HepG2 (cell line): Measurements from ENCODE around the gene IRAK2. TPM values are rescaled to one million over a fixed set of nuclear protein-coding genes. Genes with fewer than 3 reads are reported as not detected.

ENCODE experiments used
- ATAC-seq: fragments of 200-7000 bp; cut with Tn5 transposase; 3 replicates; pipeline ENCODE4 v1.9.1; 2020; ENCODE audit warnings: mild to moderate bottlenecking, moderate library complexity
- BruUV-seq: library from RNA; stranded (reverse); fragments of 400-500 nt; replicated peaks from 2 replicates; lab custom pipeline; 2021; lab: Mats Ljungman, UMichigan
- CTCF ChIA-PET: fragments of 300-600 bp; formaldehyde crosslinking; extraction: SDS; loops from one replicate; lab custom pipeline; 2021; ENCODE audit warnings: low total read pairs, inconsistent platforms, low intra/inter-chr PET ratio; lab: Yijun Ruan, JAX
- POLR2A ChIA-PET: fragments of 350-600 bp; sonication (Branson Sonifier 250); formaldehyde crosslinking; loops from one replicate; lab custom pipeline; 2020; ENCODE audit warnings: antibody characterized with exemption, inconsistent platforms; lab: Yijun Ruan, JAX
- DNase-seq: peaks from one replicate; pipeline ENCODE4 v3.0.0-alpha.2; 2015; ENCODE audit warnings: low spot score
- FAIRE-seq: peaks from 3 replicates; lab custom pipeline; 2011; peaks lifted over from hg19 to GRCh38; lab: Jason Lieb, UNC
- H2AFZ ChIP-seq: one replicate; pipeline ENCODE4 v1.6.1; 2011; ENCODE audit warnings: low read length, inconsistent platforms
- H3K27ac ChIP-seq: fragments of 300-600 bp; 3 replicates; pipeline ENCODE4 v1.8.0; 2011; ENCODE audit warnings: mixed run types, mild to moderate bottlenecking, mixed read lengths, low read length, inconsistent platforms; ENCODE audit not compliant: insufficient read depth; ENCODE audit errors: extremely low read length
- H3K27me3 ChIP-seq, 2 experiments: fragments of 200-600 bp in 1 of 2; 2 replicates in 1 of 2; 3 replicates in 1 of 2; pipeline versions ENCODE4 v1.6.0 to v1.8.0; 2011; ENCODE audit warnings: low read length in 2 of 2, mild to moderate bottlenecking in 2 of 2, moderate library complexity in 2 of 2, inconsistent platforms in 1 of 2; ENCODE audit not compliant: insufficient read depth in 2 of 2, control insufficient read depth in 1 of 2
- H3K36me3 ChIP-seq, 2 experiments: fragments of 200-600 bp in 1 of 2; replicated peaks in 1 of 2; 2 replicates in 1 of 2; 3 replicates in 1 of 2; pipeline versions ENCODE4 v1.5.1 to v1.8.0; 2011; ENCODE audit warnings: low read length in 2 of 2, inconsistent platforms in 1 of 2; ENCODE audit not compliant: insufficient read depth in 2 of 2, control insufficient read depth in 1 of 2
- H3K4me1 ChIP-seq: 2 replicates; pipeline ENCODE4 v1.5.1; 2012; ENCODE audit warnings: low read length, inconsistent platforms; ENCODE audit not compliant: insufficient read depth
- H3K4me2 ChIP-seq: 2 replicates; pipeline ENCODE4 v1.6.0; 2011; ENCODE audit warnings: low read depth, low read length, inconsistent platforms
- H3K4me3 ChIP-seq, 3 experiments: fragments of 200-600 bp in 1 of 3; sonication (generic), shearing (Covaris generic) in 1 of 3; replicated peaks in 1 of 3; 2 replicates each; pipeline ENCODE4 v1.5.1; 2011 to 2016; ENCODE audit warnings: low read length in 3 of 3, inconsistent platforms in 2 of 3, low read depth in 2 of 3, mild to moderate bottlenecking in 2 of 3, control low read depth in 1 of 3, mixed read lengths in 1 of 3; ENCODE audit not compliant: insufficient read depth in 1 of 3
- H3K79me2 ChIP-seq: one replicate; pipeline ENCODE4 v1.6.1; 2011; ENCODE audit warnings: low read length, inconsistent platforms; ENCODE audit not compliant: insufficient read depth
- H3K9ac ChIP-seq: 2 replicates; pipeline ENCODE4 v1.6.0; 2011; ENCODE audit warnings: mild to moderate bottlenecking, low read depth, low read length, inconsistent platforms; ENCODE audit not compliant: insufficient read depth
- H3K9me3 ChIP-seq: 2 replicates; pipeline ENCODE4 v1.5.1; 2012; ENCODE audit warnings: mild to moderate bottlenecking, low read length
- H4K20me1 ChIP-seq: 2 replicates; pipeline ENCODE4 v1.6.0; 2011; ENCODE audit warnings: inconsistent platforms, mild to moderate bottlenecking, low read length, moderate library complexity; ENCODE audit not compliant: insufficient read depth
- BCL3 ChIP-seq: sonication (generic); formaldehyde crosslinking; IDR thresholded peaks from 2 replicates; pipeline ENCODE4 v1.5.1; 2020; ENCODE audit warnings: mild to moderate bottlenecking, missing genetic modification reagents, moderate library complexity
- E2F2 ChIP-seq: sonication (generic); formaldehyde crosslinking; IDR thresholded peaks from 2 replicates; pipeline ENCODE4 v1.4.0; 2020; ENCODE audit warnings: missing genetic modification reagents, borderline replicate concordance
- KDM1A ChIP-seq: IDR thresholded peaks from 2 replicates; pipeline ENCODE4 v1.6.1; 2016; ENCODE audit warnings: missing compliant biosample characterization
- NFATC3 ChIP-seq: sonication (generic); formaldehyde crosslinking; IDR thresholded peaks from 2 replicates; pipeline ENCODE4 v1.5.1; 2020; ENCODE audit warnings: mild to moderate bottlenecking, missing genetic modification reagents
- NR2F6 ChIP-seq, 2 experiments: IDR thresholded peaks; 2 replicates each; pipeline ENCODE4 v1.6.1; 2016; ENCODE audit warnings: antibody characterized with exemption in 1 of 2, mild to moderate bottlenecking in 1 of 2
- NRL ChIP-seq: sonication (generic); formaldehyde crosslinking; IDR thresholded peaks from 2 replicates; pipeline ENCODE4 v1.5.0; 2020; ENCODE audit warnings: missing genetic modification reagents, mild to moderate bottlenecking, moderate library complexity, borderline replicate concordance
- SIN3A ChIP-seq: IDR thresholded peaks from 2 replicates; pipeline ENCODE4 v1.6.1; 2011; ENCODE audit warnings: low read depth, mild to moderate bottlenecking, control low read depth, low read length, borderline replicate concordance
- SP1 ChIP-seq, 2 experiments: fragments of 450-650 bp in 1 of 2; sonication (generic) in 1 of 2; formaldehyde crosslinking in 1 of 2; IDR thresholded peaks; 2 replicates each; pipeline versions ENCODE4 v1.4.0 to v1.6.1; 2016 to 2020; ENCODE audit warnings: missing genetic modification reagents in 1 of 2
- SPEN ChIP-seq: sonication (generic); formaldehyde crosslinking; IDR thresholded peaks from 2 replicates; pipeline ENCODE4 v1.5.1; 2020; ENCODE audit warnings: low read depth, mild to moderate bottlenecking, missing genetic modification reagents
- ZBTB25 ChIP-seq: IDR thresholded peaks from 2 replicates; pipeline ENCODE4 v1.6.1; 2018; ENCODE audit warnings: missing genetic modification reagents
- ZNF280D ChIP-seq: sonication (generic); formaldehyde crosslinking; IDR thresholded peaks from 2 replicates; pipeline ENCODE4 v1.5.1; 2020; ENCODE audit warnings: mild to moderate bottlenecking, missing genetic modification reagents
- ZNF740 ChIP-seq: sonication (generic); formaldehyde crosslinking; IDR thresholded peaks from 2 replicates; pipeline ENCODE4 v1.4.0; 2020; ENCODE audit warnings: missing genetic modification reagents
- WGBS: methylation state at CpG from one replicate; pipeline ENCODE4 v1.1.6; 2017; ENCODE audit warnings: low lambda C conversion rate; 5-methylcytosine and 5-hydroxymethylcytosine counted together
- in situ Hi-C: cut with HindIII; loops from 2 replicates; pipeline ENCODE4 v1.10.0; 2017; ENCODE audit warnings: low pct_unique_long_range_greater_than_20kb; ENCODE audit not compliant: extremely low pct_ligation_motif_present
- intact Hi-C: fragments of 100-400 bp; cut with micrococcal nuclease; formaldehyde crosslinking; loops from one replicate; pipeline ENCODE4 v1.10.0; 2022; ENCODE audit not compliant: unreplicated experiment
- polyA plus RNA-seq, 8 experiments: library from polyadenylated mRNA; depleted of rRNA in 3 of 8; stranded (reverse) in 7 of 8; unstranded in 1 of 8; fragments of >200 nt; fragmentation: Illumina TruSeq in 4 of 8; extraction: Trizol in 4 of 8; gene quantifications; 2 replicates each; pipeline versions ENCODE4 v1.2.1 to v1.2.3, GENCODE V29; 2011 to 2016; ENCODE audit warnings: low read depth in 4 of 8, missing spikeins in 1 of 8, mixed read lengths in 1 of 8; ENCODE audit not compliant: insufficient read depth in 1 of 8
- total RNA-seq, 5 experiments: library from RNA; depleted of rRNA; stranded (reverse); fragments of >200 nt; fragmentation: Illumina TruSeq; extraction: Trizol; gene quantifications; 2 replicates each; pipeline ENCODE4 v1.2.3, GENCODE V29; 2016; ENCODE audit warnings: low read depth in 1 of 5

IRAK2 gene
- total and polyA plus RNA-seq, 2 of the 13 experiments (the other 11 are each of a cell fraction or from before 2014, with no cell fraction given), result 13.1 to 23.3 TPM

- no TSS peak for BruUV-seq
- FAIRE-seq, result no peak
- no peaks in the 10 kb centered on the region for H4K20me1 ChIP-seq
- no peak overlapping the region for H3K4me3 ChIP-seq
- H3K4me2 ChIP-seq, result no peak overlapping the region
- intact Hi-C loops, result no loop called here
- H3K79me2 ChIP-seq, result no peaks in the 10 kb centered on the region
- no peaks in the 10 kb centered on the region for H3K27me3 ChIP-seq
- H3K9ac ChIP-seq, result no peak overlapping the region
- H3K27ac ChIP-seq, result no peak overlapping the region
- no peak for ATAC-seq
- no peak overlapping the region for H2AFZ ChIP-seq
- H3K9me3 ChIP-seq, result no peaks in the 10 kb centered on the region
- no peak for DNase-seq
- H3K4me1 ChIP-seq, result no peaks in the 10 kb centered on the region
- peaks cover 18 to 41% of the 10 kb centered on the region in 2 experiments; a peak in 4 of 5 replicates for H3K36me3 ChIP-seq
- in situ Hi-C loops, result no loop called here
- WGBS, result 91% methylated on average over 12 of the region's 12 CpGs
- CTCF ChIA-PET, result no interaction called here
- POLR2A ChIA-PET, result interaction anchor here (1.1 to 2.2 kb wide), 2 partner anchors 35 to 38 kb away, joined by 4 to 6 read pairs; partner anchors contain the start of gene TATDN2
- no peak for TF ChIP-seq ZNF740
- no peak for TF ChIP-seq BCL3
- no peak for TF ChIP-seq ZBTB25
- no peak for TF ChIP-seq SIN3A
- no peak for TF ChIP-seq KDM1A (CRISPR knock-in tag)
- no peak for TF ChIP-seq NRL (CRISPR knock-in tag)
- no peak for TF ChIP-seq SP1 (IDR thresholded peaks at IDR 0.05)
- no peak for TF ChIP-seq SP1 (CRISPR knock-in tag; IDR thresholded peaks at IDR 0.05)
- no peak for TF ChIP-seq SPEN (CRISPR knock-in tag)
- TF ChIP-seq E2F2 (CRISPR knock-in tag), result no peak
- TF ChIP-seq ZNF280D (CRISPR knock-in tag), result no peak
- TF ChIP-seq NR2F6 (IDR thresholded peaks at IDR 0.05), result no peak
- TF ChIP-seq NR2F6 (CRISPR knock-in tag; IDR thresholded peaks at IDR 0.05), result no peak
- no peak for TF ChIP-seq NFATC3 (CRISPR knock-in tag)
Observed at GRCh38 chr3:10285272-10286132, 120.8 kb downstream of the IRAK2 start.
